ENCODE data around the gene KLF7. TPM values are rescaled to one million over a fixed set of nuclear protein-coding genes. Genes with fewer than 3 reads are reported as not detected.

KLF7 gene
- total and polyA plus RNA-seq, 2 donors (not counting 3 experiments of a cell fraction or from before 2014, with no cell fraction given), result 32.8 to 42.9 TPM

DNA sequence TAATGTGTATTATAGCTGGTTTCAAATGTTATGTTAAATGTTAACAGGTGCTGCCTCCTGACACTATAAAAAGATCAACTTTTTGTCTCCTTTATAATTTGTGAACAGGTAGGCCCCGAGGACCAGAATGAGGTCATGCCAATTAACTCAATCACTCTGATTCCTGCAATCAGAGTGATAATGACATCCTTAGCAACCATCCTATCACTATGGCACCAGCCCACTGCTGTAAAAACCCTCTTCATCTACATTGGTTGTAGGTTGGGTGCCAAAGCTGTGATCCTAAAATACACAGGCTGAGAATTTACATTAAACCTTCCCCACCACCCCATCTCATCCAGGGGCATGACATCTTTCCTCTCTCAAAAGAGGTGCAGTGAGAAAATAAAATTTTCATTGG lies 122.9 kb downstream of the KLF7 start:
- no peaks in the 10 kb centered on the region for H3K79me2 ChIP-seq (ENCODE audit: control insufficient read depth, insufficient read depth, low read length)
- no peak for DNase-seq (ENCODE audit: low read depth, low spot score)
- no peaks in the 10 kb centered on the region for H3K36me3 ChIP-seq (ENCODE audit: control insufficient read depth in 2 of 2, extremely low read depth in 1 of 2, insufficient read depth in 2 of 2, low read length in 2 of 2)
- H3K4me1 ChIP-seq (ENCODE audit: control insufficient read depth, extremely low read depth, insufficient read depth, low read length), result peaks cover 19% of the 10 kb centered on the region
- H3K9me1 ChIP-seq (replicated peaks; ENCODE audit: control insufficient read depth, extremely low read depth, insufficient read depth, low read length), result no peaks in the 10 kb centered on the region
- BruUV-seq (replicated peaks), result no TSS peak
- POLR2A ChIA-PET, result no interaction called here
- H4K20me1 ChIP-seq (replicated peaks; ENCODE audit: control insufficient read depth, extremely low read depth, insufficient read depth, low read length), result no peaks in the 10 kb centered on the region
- H3K4me2 ChIP-seq (ENCODE audit: insufficient read depth, low read length), result no peak overlapping the region
- dilution Hi-C loops (cut with MboI; ENCODE audit: extremely low pct_ligation_motif_present, low sequenced_read_pairs) (no loop called here), intact Hi-C loops (cut with micrococcal nuclease) (no loop called here)
- no peaks in the 10 kb centered on the region for H3K27me3 ChIP-seq (ENCODE audit: control insufficient read depth in 2 of 2, insufficient read depth in 2 of 2, low read length in 2 of 2)
- no peak overlapping the region for H3K9ac ChIP-seq (replicated peaks; ENCODE audit: extremely low read depth, insufficient read depth, low read length)
- no peak overlapping the region for H3K27ac ChIP-seq (ENCODE audit: insufficient read depth, low read depth, low read length)
- no peak for FAIRE-seq
- TF ChIP-seq EZH2 (IDR thresholded peaks at IDR 0.05; ENCODE audit: borderline replicate concordance, low read depth, low read length, severe bottlenecking), result no peak
- TF ChIP-seq, protein P1, sequence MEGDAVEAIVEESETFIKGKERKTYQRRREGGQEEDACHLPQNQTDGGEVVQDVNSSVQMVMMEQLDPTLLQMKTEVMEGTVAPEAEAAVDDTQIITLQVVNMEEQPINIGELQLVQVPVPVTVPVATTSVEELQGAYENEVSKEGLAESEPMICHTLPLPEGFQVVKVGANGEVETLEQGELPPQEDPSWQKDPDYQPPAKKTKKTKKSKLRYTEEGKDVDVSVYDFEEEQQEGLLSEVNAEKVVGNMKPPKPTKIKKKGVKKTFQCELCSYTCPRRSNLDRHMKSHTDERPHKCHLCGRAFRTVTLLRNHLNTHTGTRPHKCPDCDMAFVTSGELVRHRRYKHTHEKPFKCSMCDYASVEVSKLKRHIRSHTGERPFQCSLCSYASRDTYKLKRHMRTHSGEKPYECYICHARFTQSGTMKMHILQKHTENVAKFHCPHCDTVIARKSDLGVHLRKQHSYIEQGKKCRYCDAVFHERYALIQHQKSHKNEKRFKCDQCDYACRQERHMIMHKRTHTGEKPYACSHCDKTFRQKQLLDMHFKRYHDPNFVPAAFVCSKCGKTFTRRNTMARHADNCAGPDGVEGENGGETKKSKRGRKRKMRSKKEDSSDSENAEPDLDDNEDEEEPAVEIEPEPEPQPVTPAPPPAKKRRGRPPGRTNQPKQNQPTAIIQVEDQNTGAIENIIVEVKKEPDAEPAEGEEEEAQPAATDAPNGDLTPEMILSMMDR (IDR thresholded peaks at IDR 0.05; ENCODE audit: extremely low read depth in 1 of 2, insufficient read depth in 1 of 2, low read depth in 1 of 2, low read length in 2 of 2), result no peak
- TF ChIP-seq POLR2A (IDR thresholded peaks at IDR 0.05; ENCODE audit: low read depth, low read length), result no peak
- TF ChIP-seq MYC (IDR thresholded peaks at IDR 0.05; ENCODE audit: low read depth, low read length), result no peak
- TF ChIP-seq FOS (IDR thresholded peaks at IDR 0.05; ENCODE audit: borderline replicate concordance, insufficient read depth, low read length), result no peak
- TF ChIP-seq JUN (IDR thresholded peaks at IDR 0.05; ENCODE audit: borderline replicate concordance, insufficient read depth, insufficient read length, low read depth), result no peak
- no peak for TF ChIP-seq MAX (IDR thresholded peaks at IDR 0.05; ENCODE audit: insufficient read depth, insufficient read length)
- no peak for TF ChIP-seq POLR2AphosphoS5 (IDR thresholded peaks at IDR 0.05; ENCODE audit: insufficient read depth, low read depth, low read length)
- no peak for TF ChIP-seq GATA2 (IDR thresholded peaks at IDR 0.05; ENCODE audit: insufficient read depth, insufficient read length, low read depth, low read length)
- no peaks in the 10 kb centered on the region for H3K9me3 ChIP-seq (replicated peaks; ENCODE audit: control insufficient read depth, insufficient read depth, low read length)
- H2AFZ ChIP-seq (ENCODE audit: low read depth, low read length), result no peak overlapping the region
- no peak overlapping the region for H3K4me3 ChIP-seq (replicated peaks in 1 of 3; ENCODE audit: insufficient read depth in 1 of 3, low read depth in 1 of 3, low read length in 3 of 3)
- CTCF ChIA-PET, result no interaction called here
